ENCODE results near the gene IHH.

IHH gene

GRCh38 chr2:219056896-219057708 lies 3.6 kb downstream of the IHH start:
- no peak overlapping the region for H3K4me3 ChIP-seq (ENCODE audit: low read depth, low read length)
- DNase-seq (ENCODE audit: low read depth, low spot score), result no peak
- in situ Hi-C loops (cut with HindIII; ENCODE audit: low sequenced_read_pairs), result no loop called here
- TF ChIP-seq, protein P1, sequence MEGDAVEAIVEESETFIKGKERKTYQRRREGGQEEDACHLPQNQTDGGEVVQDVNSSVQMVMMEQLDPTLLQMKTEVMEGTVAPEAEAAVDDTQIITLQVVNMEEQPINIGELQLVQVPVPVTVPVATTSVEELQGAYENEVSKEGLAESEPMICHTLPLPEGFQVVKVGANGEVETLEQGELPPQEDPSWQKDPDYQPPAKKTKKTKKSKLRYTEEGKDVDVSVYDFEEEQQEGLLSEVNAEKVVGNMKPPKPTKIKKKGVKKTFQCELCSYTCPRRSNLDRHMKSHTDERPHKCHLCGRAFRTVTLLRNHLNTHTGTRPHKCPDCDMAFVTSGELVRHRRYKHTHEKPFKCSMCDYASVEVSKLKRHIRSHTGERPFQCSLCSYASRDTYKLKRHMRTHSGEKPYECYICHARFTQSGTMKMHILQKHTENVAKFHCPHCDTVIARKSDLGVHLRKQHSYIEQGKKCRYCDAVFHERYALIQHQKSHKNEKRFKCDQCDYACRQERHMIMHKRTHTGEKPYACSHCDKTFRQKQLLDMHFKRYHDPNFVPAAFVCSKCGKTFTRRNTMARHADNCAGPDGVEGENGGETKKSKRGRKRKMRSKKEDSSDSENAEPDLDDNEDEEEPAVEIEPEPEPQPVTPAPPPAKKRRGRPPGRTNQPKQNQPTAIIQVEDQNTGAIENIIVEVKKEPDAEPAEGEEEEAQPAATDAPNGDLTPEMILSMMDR (IDR thresholded peaks at IDR 0.05; ENCODE audit: low read depth, low read length), result no peak

GRCh38 chr2:219056176-219056895 lies 4.4 kb downstream of the IHH start:
- TF ChIP-seq, protein P1 (IDR thresholded peaks at IDR 0.05; ENCODE audit: low read depth, low read length), result no peak
- H3K4me3 ChIP-seq (ENCODE audit: low read depth, low read length), result no peak overlapping the region
- in situ Hi-C loops (cut with HindIII; ENCODE audit: low sequenced_read_pairs), result no loop called here
- DNase-seq (ENCODE audit: low read depth, low spot score), result no peak

DNA sequence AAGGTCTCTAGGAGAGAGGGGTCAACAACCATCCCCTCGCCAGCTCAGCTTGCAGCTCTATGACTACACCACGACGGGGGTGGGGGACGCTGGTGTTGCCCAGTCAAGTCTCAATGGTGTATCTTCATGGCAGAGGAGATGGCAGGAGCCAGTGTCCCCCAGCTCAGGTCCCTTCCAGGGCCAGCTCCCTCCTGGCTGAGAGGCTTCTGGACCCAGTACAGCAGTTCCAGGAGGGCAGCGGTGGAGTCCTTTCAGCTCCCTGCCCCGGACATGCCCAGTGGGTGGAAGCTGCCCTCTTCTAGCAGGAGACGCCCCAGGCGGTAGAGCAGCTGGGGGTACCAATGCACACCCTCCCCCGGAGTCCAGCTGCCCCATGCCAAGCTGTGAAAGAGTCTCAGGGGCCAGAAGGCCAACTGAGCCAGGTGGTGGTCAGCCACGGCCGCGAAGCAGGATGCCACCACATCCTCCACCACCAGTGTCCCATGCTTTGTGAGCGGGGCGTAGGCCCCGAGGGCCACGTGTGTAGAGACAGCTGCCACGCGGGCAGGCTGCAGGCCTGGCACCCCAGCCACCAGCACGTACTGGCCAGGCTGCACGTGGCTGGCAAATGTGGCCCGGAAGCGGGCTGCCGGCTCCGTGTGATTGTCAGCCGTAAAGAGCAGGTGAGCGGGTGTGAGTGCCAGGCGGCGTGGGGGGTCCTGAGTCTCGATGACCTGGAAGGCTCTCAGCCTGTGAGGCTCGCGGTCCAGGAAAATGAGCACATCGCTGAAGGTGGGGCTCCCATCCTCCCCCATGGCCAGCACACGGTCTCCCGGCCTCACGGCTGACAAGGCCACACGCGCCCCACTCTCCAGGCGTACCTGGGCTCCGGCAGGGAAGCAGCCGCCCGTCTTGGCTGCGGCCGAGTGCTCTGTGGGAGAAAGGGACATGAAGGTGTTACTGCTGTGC lies 5.5 kb downstream of the IHH start:
- TF ChIP-seq, protein P1 (IDR thresholded peaks at IDR 0.05; ENCODE audit: low read depth, low read length), result no peak
- no peak overlapping the region for H3K4me3 ChIP-seq (ENCODE audit: low read depth, low read length)
- no peak for DNase-seq (ENCODE audit: low read depth, low spot score)
- in situ Hi-C loops (cut with HindIII; ENCODE audit: low sequenced_read_pairs), result no loop called here

- in situ Hi-C loops (cut with HindIII; ENCODE audit: low sequenced_read_pairs), result no loop called here
- H3K4me3 ChIP-seq (ENCODE audit: low read depth, low read length), result no peak overlapping the region
- DNase-seq (ENCODE audit: low read depth, low spot score), result no peak
- TF ChIP-seq, protein P1 (IDR thresholded peaks at IDR 0.05; ENCODE audit: low read depth, low read length), result no peak
These were observed 11.4 kb downstream of the IHH start for GRCh38 chr2:219049282-219049681.

DNA sequence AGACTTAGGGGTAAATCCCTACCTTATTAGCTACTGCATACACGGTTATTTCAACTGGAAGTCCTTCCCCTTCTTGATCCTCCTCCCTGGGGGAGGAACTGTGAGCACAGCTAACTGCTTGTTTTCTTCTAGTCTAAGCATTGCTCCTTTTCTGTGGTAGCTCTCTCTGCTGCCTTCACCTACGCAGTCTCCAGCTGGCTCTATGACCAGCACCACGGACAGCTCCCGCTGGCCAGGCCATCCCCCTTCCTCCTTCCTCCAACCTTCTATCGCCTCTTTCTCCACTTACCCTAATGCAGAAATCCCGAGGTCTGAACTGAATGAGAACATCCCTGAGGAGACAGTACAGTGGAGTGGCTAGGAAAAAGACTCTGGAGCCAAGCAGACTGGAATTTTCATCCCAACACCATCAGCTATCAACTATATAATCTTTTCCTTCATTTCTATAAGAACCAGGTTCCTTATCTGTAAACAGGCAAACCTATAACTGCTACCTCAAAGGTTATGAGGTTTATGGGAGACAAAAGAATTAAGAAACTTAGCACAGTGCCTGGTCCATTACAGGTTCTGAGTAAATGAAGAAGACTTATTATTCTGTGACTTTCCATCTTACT lies 14.7 kb downstream of the IHH start:
- TF ChIP-seq, protein P1 (IDR thresholded peaks at IDR 0.05; ENCODE audit: low read depth, low read length), result no peak
- DNase-seq (ENCODE audit: low read depth, low spot score), result peak; percentile 35

DNA sequence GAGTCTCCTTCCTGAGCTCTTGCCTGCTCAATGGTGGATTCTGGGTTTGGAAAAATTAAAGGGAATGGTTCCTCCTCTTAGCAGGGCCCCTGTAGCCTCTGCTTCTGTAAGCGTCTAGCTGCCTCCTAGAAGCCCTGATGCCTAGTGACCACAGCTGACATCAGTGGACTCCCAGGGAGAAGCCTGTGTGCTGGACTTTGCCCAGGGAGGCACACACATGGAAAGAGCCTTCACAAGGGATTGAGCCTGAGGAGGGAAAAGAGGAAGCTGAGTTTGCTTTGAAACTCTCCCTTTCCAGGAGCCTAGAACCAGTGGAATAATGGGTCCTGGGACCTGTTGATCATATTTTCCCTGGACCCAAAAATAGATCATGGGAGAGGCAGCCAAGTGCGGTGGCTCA lies 18.0 kb downstream of the IHH start:
- in situ Hi-C loops (cut with HindIII; ENCODE audit: low sequenced_read_pairs), result no loop called here
- TF ChIP-seq, protein P1 (IDR thresholded peaks at IDR 0.05; ENCODE audit: low read depth, low read length), result no peak
- DNase-seq (ENCODE audit: low read depth, low spot score), result no peak
- H3K4me3 ChIP-seq (ENCODE audit: low read depth, low read length), result no peak overlapping the region

More for the DNA sequence above, 14.7 kb downstream of the IHH start:
- in situ Hi-C loops (cut with HindIII; ENCODE audit: low sequenced_read_pairs), result no loop called here
- no peak overlapping the region for H3K4me3 ChIP-seq (ENCODE audit: low read depth, low read length)

Data from astrocyte of the spinal cord (primary cell).